Measurements from ENCODE around the gene JPH2. TPM values are rescaled to one million over a fixed set of nuclear protein-coding genes. Genes with fewer than 3 reads are reported as not detected.

JPH2 gene
- total and polyA plus RNA-seq, 2 experiments from 2014 or later, result 0.16 to 1.1 TPM

DNA sequence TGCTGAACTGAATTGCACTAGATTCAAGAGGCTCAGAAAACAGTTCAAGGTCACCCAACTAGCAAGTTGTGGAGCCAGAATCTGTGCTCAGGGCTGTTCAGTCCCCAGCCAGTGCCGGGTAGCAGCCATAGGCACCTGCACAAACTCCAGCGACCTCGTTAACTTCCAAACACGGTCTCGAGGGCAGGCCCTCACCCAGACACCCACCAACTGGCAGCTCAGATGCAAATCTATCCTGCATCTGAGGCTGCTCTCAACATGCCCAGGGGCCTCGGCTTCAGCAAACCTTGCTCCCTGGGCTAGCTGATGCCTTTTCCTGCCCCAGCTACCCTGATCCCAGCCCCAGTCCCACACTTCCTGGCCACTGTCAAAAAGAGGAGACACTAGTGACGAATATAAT is 3.7 kb downstream of the JPH2 start:
- Mint-ChIP-seq H3K27ac (no peak overlapping the region), H3K4me3 (no peak overlapping the region), H3K4me1 (peaks cover 29% of the 10 kb centered on the region), H3K9me3 (no peaks in the 10 kb centered on the region), H3K36me3 (ENCODE audit: low read depth) (no peaks in the 10 kb centered on the region), H3K27me3 (ENCODE audit: insufficient read depth, low read depth, poor library complexity) (peaks cover 7% of the 10 kb centered on the region)
- DNase-seq (ENCODE audit: low spot score) (no peak), ATAC-seq (no peak)
- H3K27me3 ChIP-seq (ENCODE audit: insufficient read depth), result peaks cover 4% of the 10 kb centered on the region; the same call in 1 of the 2 replicates
- H3K36me3 ChIP-seq (ENCODE audit: insufficient read depth), result no peaks in the 10 kb centered on the region
- no peaks in the 10 kb centered on the region for H4K20me1 ChIP-seq (replicated peaks; ENCODE audit: insufficient read depth)
- TF ChIP-seq, protein P1, sequence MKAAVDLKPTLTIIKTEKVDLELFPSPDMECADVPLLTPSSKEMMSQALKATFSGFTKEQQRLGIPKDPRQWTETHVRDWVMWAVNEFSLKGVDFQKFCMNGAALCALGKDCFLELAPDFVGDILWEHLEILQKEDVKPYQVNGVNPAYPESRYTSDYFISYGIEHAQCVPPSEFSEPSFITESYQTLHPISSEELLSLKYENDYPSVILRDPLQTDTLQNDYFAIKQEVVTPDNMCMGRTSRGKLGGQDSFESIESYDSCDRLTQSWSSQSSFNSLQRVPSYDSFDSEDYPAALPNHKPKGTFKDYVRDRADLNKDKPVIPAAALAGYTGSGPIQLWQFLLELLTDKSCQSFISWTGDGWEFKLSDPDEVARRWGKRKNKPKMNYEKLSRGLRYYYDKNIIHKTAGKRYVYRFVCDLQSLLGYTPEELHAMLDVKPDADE (IDR thresholded peaks at IDR 0.05), result no peak
- no peak for TF ChIP-seq EZH2phosphoT487 (IDR thresholded peaks at IDR 0.05; ENCODE audit: unreplicated experiment)
- TF ChIP-seq, protein P2, sequence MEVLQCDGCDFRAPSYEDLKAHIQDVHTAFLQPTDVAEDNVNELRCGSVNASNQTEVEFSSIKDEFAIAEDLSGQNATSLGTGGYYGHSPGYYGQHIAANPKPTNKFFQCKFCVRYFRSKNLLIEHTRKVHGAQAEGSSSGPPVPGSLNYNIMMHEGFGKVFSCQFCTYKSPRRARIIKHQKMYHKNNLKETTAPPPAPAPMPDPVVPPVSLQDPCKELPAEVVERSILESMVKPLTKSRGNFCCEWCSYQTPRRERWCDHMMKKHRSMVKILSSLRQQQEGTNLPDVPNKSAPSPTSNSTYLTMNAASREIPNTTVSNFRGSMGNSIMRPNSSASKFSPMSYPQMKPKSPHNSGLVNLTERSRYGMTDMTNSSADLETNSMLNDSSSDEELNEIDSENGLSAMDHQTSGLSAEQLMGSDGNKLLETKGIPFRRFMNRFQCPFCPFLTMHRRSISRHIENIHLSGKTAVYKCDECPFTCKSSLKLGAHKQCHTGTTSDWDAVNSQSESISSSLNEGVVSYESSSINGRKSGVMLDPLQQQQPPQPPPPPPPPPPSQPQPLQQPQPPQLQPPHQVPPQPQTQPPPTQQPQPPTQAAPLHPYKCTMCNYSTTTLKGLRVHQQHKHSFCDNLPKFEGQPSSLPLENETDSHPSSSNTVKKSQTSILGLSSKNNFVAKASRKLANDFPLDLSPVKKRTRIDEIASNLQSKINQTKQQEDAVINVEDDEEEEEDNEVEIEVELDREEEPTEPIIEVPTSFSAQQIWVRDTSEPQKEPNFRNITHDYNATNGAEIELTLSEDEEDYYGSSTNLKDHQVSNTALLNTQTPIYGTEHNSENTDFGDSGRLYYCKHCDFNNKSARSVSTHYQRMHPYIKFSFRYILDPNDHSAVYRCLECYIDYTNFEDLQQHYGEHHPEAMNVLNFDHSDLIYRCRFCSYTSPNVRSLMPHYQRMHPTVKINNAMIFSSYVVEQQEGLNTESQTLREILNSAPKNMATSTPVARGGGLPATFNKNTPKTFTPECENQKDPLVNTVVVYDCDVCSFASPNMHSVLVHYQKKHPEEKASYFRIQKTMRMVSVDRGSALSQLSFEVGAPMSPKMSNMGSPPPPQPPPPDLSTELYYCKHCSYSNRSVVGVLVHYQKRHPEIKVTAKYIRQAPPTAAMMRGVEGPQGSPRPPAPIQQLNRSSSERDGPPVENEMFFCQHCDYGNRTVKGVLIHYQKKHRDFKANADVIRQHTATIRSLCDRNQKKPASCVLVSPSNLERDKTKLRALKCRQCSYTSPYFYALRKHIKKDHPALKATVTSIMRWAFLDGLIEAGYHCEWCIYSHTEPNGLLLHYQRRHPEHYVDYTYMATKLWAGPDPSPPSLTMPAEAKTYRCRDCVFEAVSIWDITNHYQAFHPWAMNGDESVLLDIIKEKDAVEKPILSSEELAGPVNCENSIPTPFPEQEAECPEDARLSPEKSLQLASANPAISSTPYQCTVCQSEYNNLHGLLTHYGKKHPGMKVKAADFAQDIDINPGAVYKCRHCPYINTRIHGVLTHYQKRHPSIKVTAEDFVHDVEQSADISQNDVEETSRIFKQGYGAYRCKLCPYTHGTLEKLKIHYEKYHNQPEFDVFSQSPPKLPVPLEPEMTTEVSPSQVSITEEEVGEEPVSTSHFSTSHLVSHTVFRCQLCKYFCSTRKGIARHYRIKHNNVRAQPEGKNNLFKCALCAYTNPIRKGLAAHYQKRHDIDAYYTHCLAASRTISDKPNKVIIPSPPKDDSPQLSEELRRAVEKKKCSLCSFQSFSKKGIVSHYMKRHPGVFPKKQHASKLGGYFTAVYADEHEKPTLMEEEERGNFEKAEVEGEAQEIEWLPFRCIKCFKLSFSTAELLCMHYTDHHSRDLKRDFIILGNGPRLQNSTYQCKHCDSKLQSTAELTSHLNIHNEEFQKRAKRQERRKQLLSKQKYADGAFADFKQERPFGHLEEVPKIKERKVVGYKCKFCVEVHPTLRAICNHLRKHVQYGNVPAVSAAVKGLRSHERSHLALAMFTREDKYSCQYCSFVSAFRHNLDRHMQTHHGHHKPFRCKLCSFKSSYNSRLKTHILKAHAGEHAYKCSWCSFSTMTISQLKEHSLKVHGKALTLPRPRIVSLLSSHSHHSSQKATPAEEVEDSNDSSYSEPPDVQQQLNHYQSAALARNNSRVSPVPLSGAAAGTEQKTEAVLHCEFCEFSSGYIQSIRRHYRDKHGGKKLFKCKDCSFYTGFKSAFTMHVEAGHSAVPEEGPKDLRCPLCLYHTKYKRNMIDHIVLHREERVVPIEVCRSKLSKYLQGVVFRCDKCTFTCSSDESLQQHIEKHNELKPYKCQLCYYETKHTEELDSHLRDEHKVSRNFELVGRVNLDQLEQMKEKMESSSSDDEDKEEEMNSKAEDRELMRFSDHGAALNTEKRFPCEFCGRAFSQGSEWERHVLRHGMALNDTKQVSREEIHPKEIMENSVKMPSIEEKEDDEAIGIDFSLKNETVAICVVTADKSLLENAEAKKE (CRISPR knock-in tag; IDR thresholded peaks at IDR 0.05), result no peak
- TF ChIP-seq STAT1 (IDR thresholded peaks at IDR 0.05; ENCODE audit: unreplicated experiment), result no peak
- TF ChIP-seq, protein P3, sequence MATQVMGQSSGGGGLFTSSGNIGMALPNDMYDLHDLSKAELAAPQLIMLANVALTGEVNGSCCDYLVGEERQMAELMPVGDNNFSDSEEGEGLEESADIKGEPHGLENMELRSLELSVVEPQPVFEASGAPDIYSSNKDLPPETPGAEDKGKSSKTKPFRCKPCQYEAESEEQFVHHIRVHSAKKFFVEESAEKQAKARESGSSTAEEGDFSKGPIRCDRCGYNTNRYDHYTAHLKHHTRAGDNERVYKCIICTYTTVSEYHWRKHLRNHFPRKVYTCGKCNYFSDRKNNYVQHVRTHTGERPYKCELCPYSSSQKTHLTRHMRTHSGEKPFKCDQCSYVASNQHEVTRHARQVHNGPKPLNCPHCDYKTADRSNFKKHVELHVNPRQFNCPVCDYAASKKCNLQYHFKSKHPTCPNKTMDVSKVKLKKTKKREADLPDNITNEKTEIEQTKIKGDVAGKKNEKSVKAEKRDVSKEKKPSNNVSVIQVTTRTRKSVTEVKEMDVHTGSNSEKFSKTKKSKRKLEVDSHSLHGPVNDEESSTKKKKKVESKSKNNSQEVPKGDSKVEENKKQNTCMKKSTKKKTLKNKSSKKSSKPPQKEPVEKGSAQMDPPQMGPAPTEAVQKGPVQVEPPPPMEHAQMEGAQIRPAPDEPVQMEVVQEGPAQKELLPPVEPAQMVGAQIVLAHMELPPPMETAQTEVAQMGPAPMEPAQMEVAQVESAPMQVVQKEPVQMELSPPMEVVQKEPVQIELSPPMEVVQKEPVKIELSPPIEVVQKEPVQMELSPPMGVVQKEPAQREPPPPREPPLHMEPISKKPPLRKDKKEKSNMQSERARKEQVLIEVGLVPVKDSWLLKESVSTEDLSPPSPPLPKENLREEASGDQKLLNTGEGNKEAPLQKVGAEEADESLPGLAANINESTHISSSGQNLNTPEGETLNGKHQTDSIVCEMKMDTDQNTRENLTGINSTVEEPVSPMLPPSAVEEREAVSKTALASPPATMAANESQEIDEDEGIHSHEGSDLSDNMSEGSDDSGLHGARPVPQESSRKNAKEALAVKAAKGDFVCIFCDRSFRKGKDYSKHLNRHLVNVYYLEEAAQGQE (IDR thresholded peaks at IDR 0.05; ENCODE audit: unreplicated experiment), result no peak
- TF ChIP-seq ZNF331 (CRISPR knock-in tag; IDR thresholded peaks at IDR 0.05; ENCODE audit: low read depth), result no peak
- TF ChIP-seq CREB1 (CRISPR knock-in tag; IDR thresholded peaks at IDR 0.05; ENCODE audit: low read depth), result no peak
- no peak for TF ChIP-seq NANOG (IDR thresholded peaks at IDR 0.05; ENCODE audit: borderline replicate concordance)
- TF ChIP-seq POLR2AphosphoS5 (IDR thresholded peaks at IDR 0.05; ENCODE audit: low read depth), result no peak
- TF ChIP-seq, protein P4, sequence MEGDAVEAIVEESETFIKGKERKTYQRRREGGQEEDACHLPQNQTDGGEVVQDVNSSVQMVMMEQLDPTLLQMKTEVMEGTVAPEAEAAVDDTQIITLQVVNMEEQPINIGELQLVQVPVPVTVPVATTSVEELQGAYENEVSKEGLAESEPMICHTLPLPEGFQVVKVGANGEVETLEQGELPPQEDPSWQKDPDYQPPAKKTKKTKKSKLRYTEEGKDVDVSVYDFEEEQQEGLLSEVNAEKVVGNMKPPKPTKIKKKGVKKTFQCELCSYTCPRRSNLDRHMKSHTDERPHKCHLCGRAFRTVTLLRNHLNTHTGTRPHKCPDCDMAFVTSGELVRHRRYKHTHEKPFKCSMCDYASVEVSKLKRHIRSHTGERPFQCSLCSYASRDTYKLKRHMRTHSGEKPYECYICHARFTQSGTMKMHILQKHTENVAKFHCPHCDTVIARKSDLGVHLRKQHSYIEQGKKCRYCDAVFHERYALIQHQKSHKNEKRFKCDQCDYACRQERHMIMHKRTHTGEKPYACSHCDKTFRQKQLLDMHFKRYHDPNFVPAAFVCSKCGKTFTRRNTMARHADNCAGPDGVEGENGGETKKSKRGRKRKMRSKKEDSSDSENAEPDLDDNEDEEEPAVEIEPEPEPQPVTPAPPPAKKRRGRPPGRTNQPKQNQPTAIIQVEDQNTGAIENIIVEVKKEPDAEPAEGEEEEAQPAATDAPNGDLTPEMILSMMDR (conservative IDR thresholded peaks at IDR 0.05; ENCODE audit: low read depth in 2 of 2), result no peak
- no peak for TF ChIP-seq ZNF114 (CRISPR knock-in tag; IDR thresholded peaks at IDR 0.05)
- no peak for TF ChIP-seq EZH2 (IDR thresholded peaks at IDR 0.05; ENCODE audit: low read depth, unreplicated experiment)
- TF ChIP-seq JUNB (IDR thresholded peaks at IDR 0.05; ENCODE audit: unreplicated experiment), result no peak
- H3F3A ChIP-seq (replicated peaks; ENCODE audit: low read depth), result no peaks in the 10 kb centered on the region
- H3K4me3 ChIP-seq, result no peak overlapping the region
- no peak overlapping the region for H2AFZ ChIP-seq
- H3K27ac ChIP-seq (ENCODE audit: low read depth), result no peak overlapping the region
- H3K9me2 ChIP-seq (ENCODE audit: insufficient read depth), result no peaks in the 10 kb centered on the region
- no peak overlapping the region for H3K4me2 ChIP-seq
- peaks cover 19% of the 10 kb centered on the region; the same call in 1 of the 2 replicates for H3K4me1 ChIP-seq (ENCODE audit: insufficient read depth)
- H3K79me2 ChIP-seq (replicated peaks; ENCODE audit: insufficient read depth), result no peaks in the 10 kb centered on the region

Data from GM23338 (cell line).